Heart left ventricle (tissue), 16 donors: Measurements from ENCODE around the gene G6PD. TPM values are rescaled to one million over a fixed set of nuclear protein-coding genes. Genes with fewer than 3 reads are reported as not detected.
A peak's percentile ranks its signal among the peaks of the same experiment; 100 is the strongest.

Experiments
- ATAC-seq, 4 donors: fragments of 200-7000 bp; cut with Tn5 transposase; one replicate each; pipeline ENCODE4 v1.9.1; 2020 to 2022; ENCODE audit warnings: moderate library complexity in 4 of 4, mild to moderate bottlenecking in 3 of 4, moderate number of reproducible peaks in 1 of 4
- DNase-seq, 5 donors: peaks; one replicate each; pipeline ENCODE4 v3.0.0-alpha.2; 2020
- H3K27ac ChIP-seq, 12 donors: fragments of 200-600 bp; sonication (generic) in 4 of 12; one replicate each; pipeline versions ENCODE4 v1.5.0 to v1.8.0; 2016 to 2022; ENCODE audit warnings: mild to moderate bottlenecking in 2 of 12
- H3K27me3 ChIP-seq, 9 donors: fragments of 200-600 bp; sonication (generic) in 2 of 9; one replicate each; pipeline versions ENCODE4 v1.5.1 to v1.8.0; 2016 to 2022; ENCODE audit warnings: mild to moderate bottlenecking in 3 of 9
- H3K36me3 ChIP-seq, 9 donors: fragments of 200-600 bp; sonication (generic) in 2 of 9; one replicate each; pipeline versions ENCODE4 v1.5.0 to v1.8.0; 2018 to 2022; ENCODE audit warnings: mild to moderate bottlenecking in 2 of 9
- H3K4me1 ChIP-seq, 12 donors: fragments of 200-600 bp; sonication (generic) in 4 of 12; one replicate each; pipeline versions ENCODE4 v1.5.0 to v1.8.0; 2016 to 2022; ENCODE audit warnings: mild to moderate bottlenecking in 3 of 12
- H3K4me3 ChIP-seq, 12 donors: fragments of 200-600 bp; sonication (generic) in 4 of 12; one replicate each; pipeline versions ENCODE4 v1.5.0 to v1.8.0; 2017 to 2022; ENCODE audit warnings: mild to moderate bottlenecking in 9 of 12, moderate library complexity in 4 of 12
- H3K9me3 ChIP-seq, 12 donors: fragments of 200-600 bp; sonication (generic) in 4 of 12; one replicate each; pipeline versions ENCODE4 v1.5.0 to v1.8.0; 2016 to 2022; ENCODE audit warnings: mild to moderate bottlenecking in 1 of 12
- CTCF ChIP-seq, 12 donors: fragments of 200-600 bp; sonication (generic) in 4 of 12; IDR thresholded peaks; one replicate each; pipeline versions ENCODE4 v1.5.0 to v1.8.0; 2018 to 2022; ENCODE audit warnings: antibody characterized with exemption in 12 of 12, mild to moderate bottlenecking in 5 of 12
- POLR2A ChIP-seq, 2 donors: fragments of 450-650 bp; IDR thresholded peaks; one replicate each; pipeline ENCODE4 v1.6.1; 2017; ENCODE audit warnings: antibody characterized with exemption in 2 of 2, mild to moderate bottlenecking in 2 of 2, moderate library complexity in 2 of 2
- WGBS, 4 donors: extraction: QIAGEN DNeasy Blood & Tissue Kit in 2 of 4; methylation state at CpG; one replicate each; pipeline versions ENCODE4 v1.1.5 to v1.1.7; 2013 to 2018; 5-methylcytosine and 5-hydroxymethylcytosine counted together
- intact Hi-C, 10 donors: fragments of 100-400 bp; cut with DNase I; formaldehyde crosslinking; loops; one replicate each; pipeline versions ENCODE4 v1.11.1 to v1.14.2; 2022
- polyA plus RNA-seq, 2 donors: library from polyadenylated mRNA; stranded (reverse); fragments of 200-250 nt; gene quantifications; one replicate each; pipeline ENCODE4 v1.2.3, GENCODE V29; 2013
- total RNA-seq, 9 donors: library from RNA; depleted of rRNA in 2 of 9; stranded (reverse); fragments of >200 nt in 2 of 9; fragmentation: NEBNext Ultra II Directional in 3 of 9; extraction: Animal tissue kit (Norgen Biotek cat#: 25700) in 3 of 9; gene quantifications; one replicate each; pipeline versions ENCODE4 v1.1.0 to v1.2.4, GENCODE V29; 2016 to 2023
- donor health status: ischemic (EF 13 %, LVEDD 7.1; RV severe dilation, severe dysfunction).
- donor health status: healthy with polysubstance abuse.
- donor health status: DM: no; HTN: yes; CAD: no.
- donor health status: DM: no; HTN: no; CAD: no.
- donor health status: ischemic (EF 25% LVEDD 6.9; RV normal size, moderate dysfunction).
- donor health status: ischemic (EF 25% LVEDD 5.7; RV mildly dilated, moderate dysfunction).
- donor health status: healthy.
- donor health status: DM: yes; HTN: yes; CAD: no.
- donor health status: ischemic (EF 35%, LVEDD 5.7; RV mildly dilated, moderate dysfunction).
- donor health status: nonischemic (EF 11% LVEDD 7.7; RV severe dilation, severe dysfunction).
- donor health status: DM: yes; HTN: yes; CAD: no.
- donor health status: PGD.
- donor health status: ischemic (EF 29% LVEDD 5.4; RV normal size, mild dysfunction).
- donor health status: nonischemic (EF 23%, LVEDD 6.1; RV moderate dilation, normal function).

The G6PD gene
- total and polyA plus RNA-seq, 11 donors: 5.9 to 41.3 (median 11.2) TPM

- Histone ChIP-seq H3K27me3 (peaks cover 0 to 11% (median 0%) of the 10 kb centered on the region in 9 donors), H3K9me3 (no peaks in the 10 kb centered on the region), H3K4me3 (no peak overlapping the region), H3K27ac (no peak overlapping the region), H3K36me3 (no peaks in the 10 kb centered on the region), H3K4me1 (peaks cover 0 to 9% (median 2%) of the 10 kb centered on the region in 12 donors)
- TF ChIP-seq CTCF (IDR thresholded peaks at IDR 0.05) (no peak), POLR2A (IDR thresholded peaks at IDR 0.05) (no peak)
- 82 to 86% (median 84%) methylated on average over 14 of the region's 14 CpGs for WGBS, 4 donors
- intact Hi-C loops: loop anchor here in 1 of 10 donors (5.0 kb wide), 1 partner anchor 149 kb away; the partner anchor contains the start of gene EMD
- no peak for ATAC-seq
- DNase-seq: no peak
Observed at GRCh38 chrX:154525606-154526490, 20.8 kb downstream of the G6PD start.

- DNase-seq (no peak), ATAC-seq (no peak)
- Histone ChIP-seq H3K27me3 (peaks cover 0 to 5% (median 0%) of the 10 kb centered on the region in 9 donors), H3K4me3 (no peak overlapping the region), H3K9me3 (no peaks in the 10 kb centered on the region), H3K4me1 (peaks cover 0 to 24% (median 8%) of the 10 kb centered on the region in 12 donors), H3K36me3 (no peaks in the 10 kb centered on the region), H3K27ac (no peak overlapping the region)
- intact Hi-C loops: loop anchor here in 2 of 10 donors (5.0 kb wide), 3 partner anchors 42 to 122 kb away; partner anchors contain the start of genes GDI1 (in 1 of the 2), LAGE3 (in 1 of the 2) and RPL10 (in 1 of the 2)
- 89 to 95% (median 90%) methylated on average over 8 of the region's 8 CpGs for WGBS, 4 donors
- no peak for TF ChIP-seq CTCF (IDR thresholded peaks at IDR 0.05)
- TF ChIP-seq POLR2A (IDR thresholded peaks at IDR 0.05): no peak
Observed at GRCh38 chrX:154519389-154519788, 27.3 kb downstream of the G6PD start.

- 40 to 59% (median 48%) methylated on average over 14 to 25 of the region's 25 CpGs for WGBS, 4 donors
- peak in 2 of 4 donors; percentile 0 to 1 for ATAC-seq
- TF ChIP-seq POLR2A (IDR thresholded peaks at IDR 0.05): no peak
- no peak for TF ChIP-seq CTCF (IDR thresholded peaks at IDR 0.05)
- no peaks in the 10 kb centered on the region for H3K9me3 ChIP-seq
- peak overlapping the region; percentile 85 to 98 (median 92) for H3K27ac ChIP-seq
- H3K4me1 ChIP-seq: peaks cover 0 to 28% (median 8%) of the 10 kb centered on the region in 12 donors
- no peak for DNase-seq
- H3K36me3 ChIP-seq: no peaks in the 10 kb centered on the region
- intact Hi-C loops: loop anchor here in 2 of 10 donors (2.0 to 5.0 kb wide), 4 partner anchors 26 to 120 kb away; partner anchors contain the start of genes GDI1 (in 1 of the 2), LAGE3 (in 1 of the 2), RPL10 (in 1 of the 2) and SLC10A3 (in 1 of the 2)
- H3K27me3 ChIP-seq: peaks cover 0 to 5% (median 0%) of the 10 kb centered on the region in 9 donors
- peak overlapping the region in 9 of 12 donors; percentile 45 to 97 (median 77) for H3K4me3 ChIP-seq
Observed at GRCh38 chrX:154517101-154517781, 29.4 kb downstream of the G6PD start.
